ENCODE results near the gene CNTROB.

DNA sequence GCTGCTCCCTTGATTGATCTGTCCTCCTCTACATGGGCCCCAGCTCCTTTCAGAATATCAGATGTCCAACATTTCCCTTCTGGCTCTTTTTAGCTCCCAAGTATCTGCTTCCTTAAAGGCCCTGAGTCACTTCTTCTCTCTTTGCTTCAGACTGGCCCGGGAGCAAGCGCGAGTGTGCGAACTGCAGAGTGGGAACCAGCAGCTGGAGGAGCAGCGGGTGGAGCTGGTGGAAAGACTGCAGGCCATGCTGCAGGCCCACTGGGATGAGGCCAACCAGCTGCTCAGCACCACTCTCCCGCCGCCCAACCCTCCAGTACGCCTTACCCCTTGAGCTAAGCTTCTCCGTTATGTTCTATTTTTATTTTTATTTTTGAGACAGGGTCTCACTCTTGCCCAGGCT is 12.3 kb downstream of the CNTROB start:
- TF ChIP-seq POLR2AphosphoS5 (IDR thresholded peaks at IDR 0.05) (no peak), POLR2A (IDR thresholded peaks at IDR 0.05) (no peak)
- TF ChIP-seq, protein P1, sequence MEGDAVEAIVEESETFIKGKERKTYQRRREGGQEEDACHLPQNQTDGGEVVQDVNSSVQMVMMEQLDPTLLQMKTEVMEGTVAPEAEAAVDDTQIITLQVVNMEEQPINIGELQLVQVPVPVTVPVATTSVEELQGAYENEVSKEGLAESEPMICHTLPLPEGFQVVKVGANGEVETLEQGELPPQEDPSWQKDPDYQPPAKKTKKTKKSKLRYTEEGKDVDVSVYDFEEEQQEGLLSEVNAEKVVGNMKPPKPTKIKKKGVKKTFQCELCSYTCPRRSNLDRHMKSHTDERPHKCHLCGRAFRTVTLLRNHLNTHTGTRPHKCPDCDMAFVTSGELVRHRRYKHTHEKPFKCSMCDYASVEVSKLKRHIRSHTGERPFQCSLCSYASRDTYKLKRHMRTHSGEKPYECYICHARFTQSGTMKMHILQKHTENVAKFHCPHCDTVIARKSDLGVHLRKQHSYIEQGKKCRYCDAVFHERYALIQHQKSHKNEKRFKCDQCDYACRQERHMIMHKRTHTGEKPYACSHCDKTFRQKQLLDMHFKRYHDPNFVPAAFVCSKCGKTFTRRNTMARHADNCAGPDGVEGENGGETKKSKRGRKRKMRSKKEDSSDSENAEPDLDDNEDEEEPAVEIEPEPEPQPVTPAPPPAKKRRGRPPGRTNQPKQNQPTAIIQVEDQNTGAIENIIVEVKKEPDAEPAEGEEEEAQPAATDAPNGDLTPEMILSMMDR (IDR thresholded peaks at IDR 0.05), result no peak
